Gastroesophageal sphincter (tissue), 3 donors: Measurements from ENCODE around the gene JDP2.

Experiments
- EP300 ChIP-seq: sonication (generic); formaldehyde crosslinking; IDR thresholded peaks from one replicate; pipeline ENCODE4 v1.6.1; 2017; ENCODE audit warnings: antibody characterized with exemption, mild to moderate bottlenecking
- TF ChIP-seq, protein P1 (sequence below), 4 experiments: fragments of 200-600 bp in 2 of 4; fragments of 450-650 bp in 2 of 4; sonication (generic) in 1 of 4; IDR thresholded peaks; one replicate each; pipeline ENCODE4 v1.5.1; 2017 to 2019; ENCODE audit warnings: antibody characterized with exemption in 4 of 4, mild to moderate bottlenecking in 2 of 4, moderate library complexity in 2 of 4

DNA sequence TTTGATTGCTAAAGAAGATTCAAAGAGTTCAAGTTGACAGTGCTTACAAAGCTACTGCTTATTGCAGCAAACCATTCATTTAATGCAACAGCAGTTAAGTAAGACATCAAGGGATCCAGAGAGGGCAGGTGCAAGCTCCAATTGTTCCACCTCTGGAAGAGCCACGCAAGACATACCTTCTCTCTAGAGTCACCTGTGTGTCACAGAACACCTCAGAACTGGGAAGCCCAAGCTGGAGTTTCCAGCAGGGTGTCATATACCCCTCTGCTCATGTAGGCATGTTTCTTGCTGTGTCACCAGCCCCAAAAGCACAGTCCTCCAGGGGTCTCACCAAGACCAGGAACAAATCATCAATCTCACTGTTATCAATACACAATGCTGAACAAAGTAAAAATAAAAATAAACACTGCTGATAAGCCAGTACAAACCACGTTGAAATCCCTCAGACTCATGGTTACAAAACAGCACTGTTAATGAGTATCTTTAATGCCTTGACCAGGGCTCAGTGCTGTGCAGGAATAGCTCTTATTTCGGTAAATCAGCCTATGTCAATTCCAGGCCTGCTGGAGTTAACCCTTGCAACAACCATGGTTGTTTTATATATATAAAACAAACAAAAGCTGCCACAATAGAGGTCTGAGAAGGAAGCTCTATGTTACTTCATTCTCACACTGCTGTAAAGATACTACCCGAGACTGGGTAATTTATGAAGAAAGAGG is 57.0 kb downstream of the JDP2 start:
- TF ChIP-seq EP300: no peak
- TF ChIP-seq, protein P1, sequence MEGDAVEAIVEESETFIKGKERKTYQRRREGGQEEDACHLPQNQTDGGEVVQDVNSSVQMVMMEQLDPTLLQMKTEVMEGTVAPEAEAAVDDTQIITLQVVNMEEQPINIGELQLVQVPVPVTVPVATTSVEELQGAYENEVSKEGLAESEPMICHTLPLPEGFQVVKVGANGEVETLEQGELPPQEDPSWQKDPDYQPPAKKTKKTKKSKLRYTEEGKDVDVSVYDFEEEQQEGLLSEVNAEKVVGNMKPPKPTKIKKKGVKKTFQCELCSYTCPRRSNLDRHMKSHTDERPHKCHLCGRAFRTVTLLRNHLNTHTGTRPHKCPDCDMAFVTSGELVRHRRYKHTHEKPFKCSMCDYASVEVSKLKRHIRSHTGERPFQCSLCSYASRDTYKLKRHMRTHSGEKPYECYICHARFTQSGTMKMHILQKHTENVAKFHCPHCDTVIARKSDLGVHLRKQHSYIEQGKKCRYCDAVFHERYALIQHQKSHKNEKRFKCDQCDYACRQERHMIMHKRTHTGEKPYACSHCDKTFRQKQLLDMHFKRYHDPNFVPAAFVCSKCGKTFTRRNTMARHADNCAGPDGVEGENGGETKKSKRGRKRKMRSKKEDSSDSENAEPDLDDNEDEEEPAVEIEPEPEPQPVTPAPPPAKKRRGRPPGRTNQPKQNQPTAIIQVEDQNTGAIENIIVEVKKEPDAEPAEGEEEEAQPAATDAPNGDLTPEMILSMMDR (IDR thresholded peaks at IDR 0.05): no peak
